ENCODE data around the gene RABGEF1.
A peak's percentile ranks its signal among the peaks of the same experiment; 100 is the strongest.
"Not testable (repeated sequence)": the region's sequence is repeated elsewhere in the genome, so short reads cannot be mapped to it uniquely, and the experiment has no call there.

RABGEF1 gene

GRCh38 chr7:66776800-66777442, 36.4 kb downstream of the RABGEF1 start:
- peaks cover 52% of the 10 kb centered on the region for H3K36me3 Mint-ChIP-seq (ENCODE audit: low read depth)
- no peak for TF ChIP-seq CTCF (IDR thresholded peaks at IDR 0.05)
- H3K27me3 Mint-ChIP-seq (ENCODE audit: low read depth, poor library complexity), result no peaks in the 10 kb centered on the region
- H3K4me1 Mint-ChIP-seq, result no peaks in the 10 kb centered on the region
- no peak overlapping the region for H3K27ac Mint-ChIP-seq
- DNase-seq, result no peak
- no peaks in the 10 kb centered on the region for H3K9me3 Mint-ChIP-seq
- no peak overlapping the region for H3K4me3 Mint-ChIP-seq

GRCh38 chr7:66778201-66778600, 37.7 kb downstream of the RABGEF1 start:
- Mint-ChIP-seq H3K4me1 (no peaks in the 10 kb centered on the region), H3K9me3 (no peaks in the 10 kb centered on the region), H3K4me3 (no peak overlapping the region), H3K27me3 (ENCODE audit: low read depth, poor library complexity) (no peaks in the 10 kb centered on the region), H3K27ac (no peak overlapping the region), H3K36me3 (ENCODE audit: low read depth) (peaks cover 47% of the 10 kb centered on the region)
- DNase-seq, result no peak
- TF ChIP-seq CTCF (IDR thresholded peaks at IDR 0.05), result no peak

- no peak for DNase-seq
- Mint-ChIP-seq H3K27ac (peak overlapping the region; percentile 1), H3K9me3 (no peaks in the 10 kb centered on the region), H3K27me3 (ENCODE audit: low read depth, poor library complexity) (no peaks in the 10 kb centered on the region), H3K36me3 (ENCODE audit: low read depth) (peaks cover 59% of the 10 kb centered on the region), H3K4me1 (no peaks in the 10 kb centered on the region), H3K4me3 (no peak overlapping the region)
- TF ChIP-seq CTCF (IDR thresholded peaks at IDR 0.05), result no peak
Measured at GRCh38 chr7:66779669-66780409, 39.3 kb downstream of the RABGEF1 start.

GRCh38 chr7:66781408-66782090, 41.0 kb downstream of the RABGEF1 start:
- no peak for TF ChIP-seq CTCF (IDR thresholded peaks at IDR 0.05)
- no peak for DNase-seq
- no peaks in the 10 kb centered on the region for H3K9me3 Mint-ChIP-seq
- H3K36me3 Mint-ChIP-seq (ENCODE audit: low read depth), result peaks cover 61% of the 10 kb centered on the region
- no peaks in the 10 kb centered on the region for H3K4me1 Mint-ChIP-seq
- no peaks in the 10 kb centered on the region for H3K27me3 Mint-ChIP-seq (ENCODE audit: low read depth, poor library complexity)
- H3K4me3 Mint-ChIP-seq, result no peak overlapping the region
- H3K27ac Mint-ChIP-seq, result peak overlapping the region; percentile 59

- not testable (repeated sequence) for DNase-seq; H3K4me3 Mint-ChIP-seq; H3K27me3 Mint-ChIP-seq (ENCODE audit: low read depth, poor library complexity); H3K4me1 Mint-ChIP-seq; H3K9me3 Mint-ChIP-seq; H3K27ac Mint-ChIP-seq
- peaks cover 70% of the 10 kb centered on the region for H3K36me3 Mint-ChIP-seq (ENCODE audit: low read depth)
Measured at GRCh38 chr7:66782875-66783274, 42.3 kb downstream of the RABGEF1 start.

- DNase-seq, result not testable (repeated sequence)
Measured at GRCh38 chr7:66783887-66784595, 43.5 kb downstream of the RABGEF1 start.

More at GRCh38 chr7:66783887-66784595, 43.5 kb downstream of the RABGEF1 start:
- not testable (repeated sequence) for H3K4me1 Mint-ChIP-seq; H3K27me3 Mint-ChIP-seq (ENCODE audit: low read depth, poor library complexity); H3K27ac Mint-ChIP-seq; H3K4me3 Mint-ChIP-seq; H3K9me3 Mint-ChIP-seq
- H3K36me3 Mint-ChIP-seq (ENCODE audit: low read depth), result peaks cover 68% of the 10 kb centered on the region

All from nephron progenitor cell (in vitro differentiated cells).